Upper lobe of left lung (tissue), 4 donors: ENCODE measurements around the gene S100A8.

Experiments used
- CTCF ChIP-seq, 6 experiments: fragments of 450-650 bp in 4 of 6; fragments of 200-600 bp in 2 of 6; sonication (generic) in 2 of 6; IDR thresholded peaks; one replicate each; pipeline ENCODE4 v1.5.1; 2016 to 2019; ENCODE audit warnings: antibody characterized with exemption in 6 of 6
- EP300 ChIP-seq, 4 donors: sonication (generic); formaldehyde crosslinking; IDR thresholded peaks; one replicate each; pipeline ENCODE4 v1.5.1; 2017; ENCODE audit warnings: antibody characterized with exemption in 4 of 4, control low read depth in 2 of 4
- POLR2A ChIP-seq, 4 donors: fragments of 450-650 bp; IDR thresholded peaks; one replicate each; pipeline ENCODE4 v1.5.1; 2016 to 2017; ENCODE audit warnings: antibody characterized with exemption in 4 of 4, mild to moderate bottlenecking in 2 of 4
- POLR2AphosphoS5 ChIP-seq, 2 donors: sonication (generic); formaldehyde crosslinking; IDR thresholded peaks; one replicate each; pipeline ENCODE4 v1.5.1; 2017; ENCODE audit warnings: antibody characterized with exemption in 2 of 2

- TF ChIP-seq POLR2A (IDR thresholded peaks at IDR 0.05) (peak in 1 of 4 donors; percentile 56), CTCF (IDR thresholded peaks at IDR 0.05) (no peak), EP300 (IDR thresholded peaks at IDR 0.05) (peak in 1 of 4 donors; percentile 46), POLR2AphosphoS5 (IDR thresholded peaks at IDR 0.05) (peak in 1 of 2 donors; percentile 70)
Observed at GRCh38 chr1:153390938-153391710, at the start of gene S100A8.
